ENCODE measurements around the gene SPOPL.

DNA sequence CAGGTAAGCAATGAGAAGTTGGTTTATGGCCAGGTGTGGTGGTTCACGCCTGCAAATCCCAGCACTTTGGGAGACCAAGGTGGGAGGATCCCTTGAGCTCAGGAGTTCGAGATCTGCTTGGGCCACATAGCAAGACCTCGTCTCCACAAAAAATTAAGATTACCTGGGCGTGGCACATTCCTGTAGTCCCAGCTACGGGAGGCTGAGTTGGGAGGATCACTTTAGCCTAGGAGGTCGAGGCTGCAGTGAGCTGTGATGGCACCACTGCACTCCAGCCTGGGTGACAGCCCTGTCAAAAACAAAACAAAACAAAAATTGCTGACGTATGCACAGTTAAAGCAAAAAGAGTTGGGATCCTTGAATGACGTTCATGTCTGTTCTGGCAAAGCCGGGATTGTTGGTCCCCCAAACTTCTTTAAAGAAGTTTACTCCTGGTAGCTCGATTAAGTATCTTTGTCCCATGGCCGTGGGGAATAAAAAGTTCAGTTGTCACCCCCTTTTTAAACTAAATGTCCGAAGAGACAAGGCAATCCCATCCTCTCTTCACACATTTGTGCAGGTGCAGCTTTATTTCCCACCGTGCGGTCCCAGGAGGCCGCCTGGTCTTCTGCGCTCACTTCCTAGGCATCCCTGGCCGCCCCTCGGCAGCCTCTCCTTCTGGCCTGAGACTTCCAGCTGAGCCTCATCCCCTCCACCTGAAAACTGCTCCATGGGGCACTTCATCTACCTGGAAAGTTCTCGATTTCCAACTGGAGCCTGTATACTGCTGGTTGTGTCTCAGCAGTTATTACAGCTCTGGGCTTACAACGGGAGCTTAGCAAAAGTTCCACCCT is 762 bp upstream of the SPOPL start:
- TF ChIP-seq MXI1 (conservative IDR thresholded peaks at IDR 0.05; ENCODE audit: poor library complexity, severe bottlenecking), result no peak
- TF ChIP-seq, protein P1, sequence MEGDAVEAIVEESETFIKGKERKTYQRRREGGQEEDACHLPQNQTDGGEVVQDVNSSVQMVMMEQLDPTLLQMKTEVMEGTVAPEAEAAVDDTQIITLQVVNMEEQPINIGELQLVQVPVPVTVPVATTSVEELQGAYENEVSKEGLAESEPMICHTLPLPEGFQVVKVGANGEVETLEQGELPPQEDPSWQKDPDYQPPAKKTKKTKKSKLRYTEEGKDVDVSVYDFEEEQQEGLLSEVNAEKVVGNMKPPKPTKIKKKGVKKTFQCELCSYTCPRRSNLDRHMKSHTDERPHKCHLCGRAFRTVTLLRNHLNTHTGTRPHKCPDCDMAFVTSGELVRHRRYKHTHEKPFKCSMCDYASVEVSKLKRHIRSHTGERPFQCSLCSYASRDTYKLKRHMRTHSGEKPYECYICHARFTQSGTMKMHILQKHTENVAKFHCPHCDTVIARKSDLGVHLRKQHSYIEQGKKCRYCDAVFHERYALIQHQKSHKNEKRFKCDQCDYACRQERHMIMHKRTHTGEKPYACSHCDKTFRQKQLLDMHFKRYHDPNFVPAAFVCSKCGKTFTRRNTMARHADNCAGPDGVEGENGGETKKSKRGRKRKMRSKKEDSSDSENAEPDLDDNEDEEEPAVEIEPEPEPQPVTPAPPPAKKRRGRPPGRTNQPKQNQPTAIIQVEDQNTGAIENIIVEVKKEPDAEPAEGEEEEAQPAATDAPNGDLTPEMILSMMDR (IDR thresholded peaks at IDR 0.05; ENCODE audit: poor library complexity, severe bottlenecking), result no peak
- no peak for TF ChIP-seq EP300 (conservative IDR thresholded peaks at IDR 0.05; ENCODE audit: poor library complexity, severe bottlenecking)
- TF ChIP-seq, protein P2, sequence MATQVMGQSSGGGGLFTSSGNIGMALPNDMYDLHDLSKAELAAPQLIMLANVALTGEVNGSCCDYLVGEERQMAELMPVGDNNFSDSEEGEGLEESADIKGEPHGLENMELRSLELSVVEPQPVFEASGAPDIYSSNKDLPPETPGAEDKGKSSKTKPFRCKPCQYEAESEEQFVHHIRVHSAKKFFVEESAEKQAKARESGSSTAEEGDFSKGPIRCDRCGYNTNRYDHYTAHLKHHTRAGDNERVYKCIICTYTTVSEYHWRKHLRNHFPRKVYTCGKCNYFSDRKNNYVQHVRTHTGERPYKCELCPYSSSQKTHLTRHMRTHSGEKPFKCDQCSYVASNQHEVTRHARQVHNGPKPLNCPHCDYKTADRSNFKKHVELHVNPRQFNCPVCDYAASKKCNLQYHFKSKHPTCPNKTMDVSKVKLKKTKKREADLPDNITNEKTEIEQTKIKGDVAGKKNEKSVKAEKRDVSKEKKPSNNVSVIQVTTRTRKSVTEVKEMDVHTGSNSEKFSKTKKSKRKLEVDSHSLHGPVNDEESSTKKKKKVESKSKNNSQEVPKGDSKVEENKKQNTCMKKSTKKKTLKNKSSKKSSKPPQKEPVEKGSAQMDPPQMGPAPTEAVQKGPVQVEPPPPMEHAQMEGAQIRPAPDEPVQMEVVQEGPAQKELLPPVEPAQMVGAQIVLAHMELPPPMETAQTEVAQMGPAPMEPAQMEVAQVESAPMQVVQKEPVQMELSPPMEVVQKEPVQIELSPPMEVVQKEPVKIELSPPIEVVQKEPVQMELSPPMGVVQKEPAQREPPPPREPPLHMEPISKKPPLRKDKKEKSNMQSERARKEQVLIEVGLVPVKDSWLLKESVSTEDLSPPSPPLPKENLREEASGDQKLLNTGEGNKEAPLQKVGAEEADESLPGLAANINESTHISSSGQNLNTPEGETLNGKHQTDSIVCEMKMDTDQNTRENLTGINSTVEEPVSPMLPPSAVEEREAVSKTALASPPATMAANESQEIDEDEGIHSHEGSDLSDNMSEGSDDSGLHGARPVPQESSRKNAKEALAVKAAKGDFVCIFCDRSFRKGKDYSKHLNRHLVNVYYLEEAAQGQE (IDR thresholded peaks at IDR 0.05; ENCODE audit: borderline replicate concordance), result no peak
- TF ChIP-seq TAF1 (IDR thresholded peaks at IDR 0.05; ENCODE audit: low read depth), result no peak
- TF ChIP-seq EZH2 (IDR thresholded peaks at IDR 0.05; ENCODE audit: borderline replicate concordance, insufficient read depth, low read length, poor library complexity, severe bottlenecking), result no peak
